Heart left ventricle (tissue), 13 donors: Measurements from ENCODE around the gene ASCC2.

Experiments
- CTCF ChIP-seq, 12 donors: fragments of 200-600 bp; sonication (generic) in 4 of 12; IDR thresholded peaks; one replicate each; pipeline versions ENCODE4 v1.5.0 to v1.8.0; 2018 to 2022; ENCODE audit warnings: antibody characterized with exemption in 12 of 12, mild to moderate bottlenecking in 5 of 12
- POLR2A ChIP-seq, 2 donors: fragments of 450-650 bp; IDR thresholded peaks; one replicate each; pipeline ENCODE4 v1.6.1; 2017; ENCODE audit warnings: antibody characterized with exemption in 2 of 2, mild to moderate bottlenecking in 2 of 2, moderate library complexity in 2 of 2
- donor health status: ischemic (EF 13 %, LVEDD 7.1; RV severe dilation, severe dysfunction).
- donor health status: DM: no; HTN: yes; CAD: no.
- donor health status: DM: no; HTN: no; CAD: no.
- donor health status: ischemic (EF 25% LVEDD 6.9; RV normal size, moderate dysfunction).
- donor health status: ischemic (EF 25% LVEDD 5.7; RV mildly dilated, moderate dysfunction).
- donor health status: ischemic (EF 35%, LVEDD 5.7; RV mildly dilated, moderate dysfunction).
- donor health status: nonischemic (EF 11% LVEDD 7.7; RV severe dilation, severe dysfunction).
- donor health status: DM: yes; HTN: yes; CAD: no.
- donor health status: PGD.
- donor health status: ischemic (EF 29% LVEDD 5.4; RV normal size, mild dysfunction).
- donor health status: nonischemic (EF 23%, LVEDD 6.1; RV moderate dilation, normal function).

- no peak for TF ChIP-seq POLR2A (IDR thresholded peaks at IDR 0.05)
- no peak for TF ChIP-seq CTCF (IDR thresholded peaks at IDR 0.05)
Observed at GRCh38 chr22:29831186-29831921, 6.7 kb downstream of the ASCC2 start.
